Inferior parietal cortex (tissue), 1 donor: ENCODE data around the gene FHIT.
"Not testable (repeated sequence)": the region's sequence is repeated elsewhere in the genome, so short reads cannot be mapped to it uniquely, and the experiment has no call there.

ENCODE experiments used
- DNase-seq: peaks from one replicate; pipeline ENCODE4 v3.0.0-alpha.2; 2016; ENCODE audit errors: extremely low spot score

Gene FHIT

GRCh38 chr3:61226166-61226686 is 25.0 kb downstream of the FHIT start:
- no peak for DNase-seq

- no peak for DNase-seq
These were observed 26.4 kb downstream of the FHIT start for GRCh38 chr3:61224823-61225222.

- no peak for DNase-seq
These were observed 27.8 kb downstream of the FHIT start for GRCh38 chr3:61223451-61223850.

GRCh38 chr3:61222467-61222866 is 28.8 kb downstream of the FHIT start:
- DNase-seq: no peak

GRCh38 chr3:61221759-61222362 is 29.4 kb downstream of the FHIT start:
- no peak for DNase-seq

- no peak for DNase-seq
These were observed 32.7 kb downstream of the FHIT start for GRCh38 chr3:61218504-61218903.

- DNase-seq: not testable (repeated sequence)
These were observed 35.1 kb downstream of the FHIT start for GRCh38 chr3:61216171-61216570.

- no peak for DNase-seq
These were observed 49.2 kb downstream of the FHIT start for GRCh38 chr3:61202086-61202485.

- DNase-seq: no peak
These were observed 50.2 kb downstream of the FHIT start for GRCh38 chr3:61201071-61201470.

GRCh38 chr3:61200270-61200669 is 51.0 kb downstream of the FHIT start:
- DNase-seq: no peak

- DNase-seq: no peak
These were observed 51.4 kb downstream of the FHIT start for GRCh38 chr3:61199843-61200242.

- DNase-seq: no peak
These were observed 56.2 kb downstream of the FHIT start for GRCh38 chr3:61194892-61195538.

GRCh38 chr3:61192222-61192621 is 59.0 kb downstream of the FHIT start:
- no peak for DNase-seq

GRCh38 chr3:61190205-61190604 is 61.0 kb downstream of the FHIT start:
- DNase-seq: not testable (repeated sequence)

GRCh38 chr3:61186030-61186429 is 65.2 kb downstream of the FHIT start:
- DNase-seq: no peak

- no peak for DNase-seq
These were observed 66.3 kb downstream of the FHIT start for GRCh38 chr3:61184956-61185355.

- DNase-seq: no peak
These were observed 68.6 kb downstream of the FHIT start for GRCh38 chr3:61182662-61183061.

- no peak for DNase-seq
These were observed 69.4 kb downstream of the FHIT start for GRCh38 chr3:61181874-61182273.

GRCh38 chr3:61180206-61180605 is 71.0 kb downstream of the FHIT start:
- DNase-seq: no peak

- DNase-seq: no peak
These were observed 73.1 kb downstream of the FHIT start for GRCh38 chr3:61178167-61178566.

- DNase-seq: no peak
These were observed 73.8 kb downstream of the FHIT start for GRCh38 chr3:61177450-61177849.

GRCh38 chr3:61173676-61174075 is 77.6 kb downstream of the FHIT start:
- no peak for DNase-seq

GRCh38 chr3:61172684-61173083 is 78.6 kb downstream of the FHIT start:
- DNase-seq: no peak

- DNase-seq: no peak
These were observed 79.0 kb downstream of the FHIT start for GRCh38 chr3:61172203-61172602.
